Uterus (tissue), 4 donors: ENCODE measurements around the gene RETREG3. TPM values are rescaled to one million over a fixed set of nuclear protein-coding genes. Genes with fewer than 3 reads are reported as not detected.
"Not testable (repeated sequence)": the region's sequence is repeated elsewhere in the genome, so short reads cannot be mapped to it uniquely, and the experiment has no call there.

ENCODE experiments used
- DNase-seq, 2 donors: peaks; one replicate each; pipeline ENCODE4 v3.0.0-alpha.2; 2019 to 2020
- H3K27ac ChIP-seq, 2 donors: fragments of 200-600 bp; sonication (generic); 1 replicate in 1 of 2; 2 replicates in 1 of 2; pipeline ENCODE4 v1.5.1; 2016 to 2018
- H3K27me3 ChIP-seq, 2 donors: fragments of 200-600 bp; sonication (generic); one replicate each; pipeline ENCODE4 v1.5.1; 2018 to 2019; ENCODE audit warnings: control low read depth in 1 of 2
- H3K36me3 ChIP-seq, 2 donors: fragments of 200-600 bp; sonication (generic); one replicate each; pipeline ENCODE4 v1.5.1; 2019; ENCODE audit warnings: control low read depth in 1 of 2
- H3K4me1 ChIP-seq, 2 donors: fragments of 200-600 bp; sonication (generic); one replicate each; pipeline ENCODE4 v1.5.1; 2018 to 2019; ENCODE audit warnings: control low read depth in 1 of 2
- H3K4me3 ChIP-seq, 2 donors: fragments of 200-600 bp; sonication (generic); 1 replicate in 1 of 2; 2 replicates in 1 of 2; pipeline ENCODE4 v1.5.1; 2018 to 2019; ENCODE audit warnings: mild to moderate bottlenecking in 1 of 2
- H3K9me3 ChIP-seq, 2 donors: fragments of 200-600 bp; sonication (generic); one replicate each; pipeline ENCODE4 v1.5.1; 2019; ENCODE audit warnings: control low read depth in 1 of 2
- POLR2A ChIP-seq, 2 donors: fragments of 450-650 bp; IDR thresholded peaks; one replicate each; pipeline ENCODE4 v1.6.1; 2016; ENCODE audit warnings: antibody characterized with exemption in 2 of 2, mild to moderate bottlenecking in 1 of 2, moderate library complexity in 1 of 2
- intact Hi-C: fragments of 100-400 bp; cut with DNase I; formaldehyde crosslinking; loops from one replicate; pipeline ENCODE4 v1.15.1; 2023; ENCODE audit warnings: low total_unique reads
- total RNA-seq, 4 donors: library from RNA; depleted of rRNA in 3 of 4; stranded (reverse); fragments of >200 nt in 3 of 4; gene quantifications; one replicate each; pipeline versions ENCODE4 v1.1.0 to v1.2.4, GENCODE V29; 2014 to 2023
- TF ChIP-seq, protein P1 (sequence below), 4 experiments: fragments of 200-600 bp in 2 of 4; fragments of 450-650 bp in 2 of 4; sonication (generic) in 2 of 4; IDR thresholded peaks; one replicate each; pipeline ENCODE4 v1.5.1; 2016 to 2019; ENCODE audit warnings: antibody characterized with exemption in 4 of 4, mild to moderate bottlenecking in 2 of 4, moderate library complexity in 1 of 4
- donor health status: DM: yes; HTN: yes; CAD: no.

The RETREG3 gene
- total RNA-seq, 4 donors from 2014 or later: 12.6 to 72.7 (median 46.3) TPM

DNA sequence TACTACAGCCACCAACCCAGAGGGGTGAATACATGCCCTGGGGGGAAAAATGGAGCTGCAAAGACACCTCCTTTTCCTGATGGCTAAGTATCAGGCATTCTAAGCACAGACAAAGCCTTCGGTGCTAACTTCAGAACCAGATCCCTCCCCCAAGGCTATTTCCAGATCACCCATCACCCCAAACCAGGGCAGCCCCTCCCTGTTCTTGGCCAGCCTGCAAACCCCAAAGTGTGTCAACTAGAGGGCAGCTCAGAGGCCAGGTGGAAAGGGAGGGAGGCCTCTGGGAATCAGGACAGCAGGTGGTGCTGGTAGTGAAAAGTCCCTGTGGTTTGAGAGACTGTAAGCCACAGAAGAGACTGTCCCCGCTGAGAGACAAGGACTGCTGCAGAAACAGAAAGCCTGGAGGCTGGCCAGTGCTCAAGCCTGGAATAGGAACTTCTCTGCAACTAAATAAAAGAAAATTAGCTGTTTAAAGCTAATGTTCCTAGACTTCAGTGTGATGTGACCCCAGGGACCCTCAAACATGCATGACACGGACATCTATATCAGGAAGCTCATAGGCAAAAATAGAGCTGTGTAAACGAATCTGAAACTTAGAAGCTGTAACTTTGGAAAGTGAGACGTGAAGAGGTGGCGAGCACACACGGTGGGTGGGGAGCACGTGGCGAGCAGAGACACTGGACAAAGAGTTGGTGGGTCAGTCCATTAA, 9.4 kb upstream of the RETREG3 start:
- Histone ChIP-seq H3K27me3 (no peaks in the 10 kb centered on the region), H3K4me1 (no peaks in the 10 kb centered on the region), H3K27ac (no peak overlapping the region), H3K4me3 (no peak overlapping the region), H3K9me3 (no peaks in the 10 kb centered on the region), H3K36me3 (no peaks in the 10 kb centered on the region)
- DNase-seq: peak in 1 of 2 donors; percentile 18
- intact Hi-C loops: no loop called here
- TF ChIP-seq POLR2A (IDR thresholded peaks at IDR 0.05): no peak
- TF ChIP-seq, protein P1, sequence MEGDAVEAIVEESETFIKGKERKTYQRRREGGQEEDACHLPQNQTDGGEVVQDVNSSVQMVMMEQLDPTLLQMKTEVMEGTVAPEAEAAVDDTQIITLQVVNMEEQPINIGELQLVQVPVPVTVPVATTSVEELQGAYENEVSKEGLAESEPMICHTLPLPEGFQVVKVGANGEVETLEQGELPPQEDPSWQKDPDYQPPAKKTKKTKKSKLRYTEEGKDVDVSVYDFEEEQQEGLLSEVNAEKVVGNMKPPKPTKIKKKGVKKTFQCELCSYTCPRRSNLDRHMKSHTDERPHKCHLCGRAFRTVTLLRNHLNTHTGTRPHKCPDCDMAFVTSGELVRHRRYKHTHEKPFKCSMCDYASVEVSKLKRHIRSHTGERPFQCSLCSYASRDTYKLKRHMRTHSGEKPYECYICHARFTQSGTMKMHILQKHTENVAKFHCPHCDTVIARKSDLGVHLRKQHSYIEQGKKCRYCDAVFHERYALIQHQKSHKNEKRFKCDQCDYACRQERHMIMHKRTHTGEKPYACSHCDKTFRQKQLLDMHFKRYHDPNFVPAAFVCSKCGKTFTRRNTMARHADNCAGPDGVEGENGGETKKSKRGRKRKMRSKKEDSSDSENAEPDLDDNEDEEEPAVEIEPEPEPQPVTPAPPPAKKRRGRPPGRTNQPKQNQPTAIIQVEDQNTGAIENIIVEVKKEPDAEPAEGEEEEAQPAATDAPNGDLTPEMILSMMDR (IDR thresholded peaks at IDR 0.05): peak in 1 of 4 experiments; percentile 25

DNA sequence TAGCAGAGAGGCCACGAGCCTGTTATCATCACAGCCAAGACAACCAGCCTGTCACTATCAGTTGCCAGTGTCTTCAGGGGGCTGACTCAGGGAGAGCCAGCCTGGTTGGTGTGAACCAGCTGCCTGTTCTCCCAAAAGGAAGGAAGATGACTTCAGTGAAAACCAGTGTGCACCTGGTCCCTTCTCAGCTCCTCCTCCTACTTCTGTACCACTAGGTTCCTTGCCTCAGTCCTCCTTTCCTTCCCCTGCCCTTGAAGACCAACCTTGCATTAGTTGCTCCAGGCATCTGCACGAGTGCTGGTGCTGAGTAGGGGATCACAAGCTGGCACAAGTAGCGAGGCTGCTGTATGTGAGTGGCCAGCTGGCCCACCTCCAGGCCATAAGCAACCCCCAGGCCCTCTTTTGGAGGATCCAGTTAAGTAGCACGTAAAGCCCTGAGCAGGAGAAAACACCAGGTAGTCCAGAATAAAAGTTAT, 8.8 kb upstream of the RETREG3 start:
- no peaks in the 10 kb centered on the region for H3K9me3 ChIP-seq
- TF ChIP-seq POLR2A (IDR thresholded peaks at IDR 0.05): no peak
- TF ChIP-seq, protein P1 (IDR thresholded peaks at IDR 0.05): no peak
- no peaks in the 10 kb centered on the region for H3K4me1 ChIP-seq
- no peaks in the 10 kb centered on the region for H3K27me3 ChIP-seq
- no peak for DNase-seq
- no peak overlapping the region for H3K27ac ChIP-seq
- H3K36me3 ChIP-seq: no peaks in the 10 kb centered on the region
- intact Hi-C loops: no loop called here
- H3K4me3 ChIP-seq: no peak overlapping the region

DNA sequence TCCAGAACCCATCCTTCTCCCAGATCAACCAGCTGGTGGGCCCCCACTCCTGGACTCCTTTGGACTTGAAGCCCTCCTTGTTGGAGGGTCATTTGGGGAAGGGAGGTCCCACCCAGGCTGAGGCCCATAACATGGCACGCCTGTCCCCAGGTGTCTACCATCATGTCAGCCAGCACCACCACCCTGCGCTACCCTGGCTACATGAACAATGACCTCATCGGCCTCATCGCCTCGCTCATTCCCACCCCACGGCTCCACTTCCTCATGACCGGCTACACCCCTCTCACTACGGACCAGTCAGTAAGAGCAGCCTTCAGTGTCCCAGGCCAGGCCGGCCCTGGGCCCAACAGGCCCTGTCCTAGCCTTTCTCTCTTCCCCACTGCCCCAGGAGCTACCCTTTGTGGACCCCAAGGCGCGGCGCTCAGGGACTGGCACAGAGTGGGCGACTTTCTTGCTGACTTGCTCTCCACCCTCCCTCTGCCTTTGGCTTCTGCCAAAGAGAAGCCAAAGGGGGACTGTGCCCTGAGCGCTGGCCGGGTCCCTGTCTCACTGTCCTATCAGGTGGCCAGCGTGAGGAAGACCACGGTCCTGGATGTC, 4.6 kb upstream of the RETREG3 start:
- DNase-seq: no peak
- no peaks in the 10 kb centered on the region for H3K27me3 ChIP-seq
- H3K4me1 ChIP-seq: no peaks in the 10 kb centered on the region
- intact Hi-C loops: no loop called here
- no peaks in the 10 kb centered on the region for H3K36me3 ChIP-seq
- no peaks in the 10 kb centered on the region for H3K9me3 ChIP-seq
- no peak overlapping the region for H3K4me3 ChIP-seq
- TF ChIP-seq, protein P1 (IDR thresholded peaks at IDR 0.05): no peak
- TF ChIP-seq POLR2A (IDR thresholded peaks at IDR 0.05): no peak
- H3K27ac ChIP-seq: no peak overlapping the region

DNA sequence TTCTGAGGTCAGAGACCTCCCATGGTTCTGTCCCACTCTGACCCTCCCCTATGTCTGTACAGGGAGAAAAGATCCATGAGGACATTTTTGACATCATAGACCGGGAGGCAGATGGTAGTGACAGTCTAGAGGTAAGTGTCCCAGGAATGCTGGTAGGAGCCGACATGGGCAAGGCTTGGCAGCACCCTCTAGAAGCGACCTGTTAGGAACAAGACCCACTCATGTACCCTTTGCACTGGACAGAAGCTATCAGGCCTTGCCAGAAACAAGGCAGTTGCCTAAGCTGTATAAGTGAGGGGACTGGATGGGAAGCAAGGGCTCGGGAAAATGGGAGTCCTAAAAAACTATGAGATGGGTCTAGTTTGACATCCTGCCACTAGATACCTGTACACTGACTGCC, 2.8 kb upstream of the RETREG3 start:
- Histone ChIP-seq H3K27ac (no peak overlapping the region), H3K27me3 (no peaks in the 10 kb centered on the region), H3K4me3 (no peak overlapping the region), H3K36me3 (no peaks in the 10 kb centered on the region), H3K4me1 (peaks cover 0 to 3% of the 10 kb centered on the region in 2 donors), H3K9me3 (no peaks in the 10 kb centered on the region)
- no peak for TF ChIP-seq POLR2A (IDR thresholded peaks at IDR 0.05)
- TF ChIP-seq, protein P1 (IDR thresholded peaks at IDR 0.05): no peak
- DNase-seq: no peak
- intact Hi-C loops: no loop called here

DNA sequence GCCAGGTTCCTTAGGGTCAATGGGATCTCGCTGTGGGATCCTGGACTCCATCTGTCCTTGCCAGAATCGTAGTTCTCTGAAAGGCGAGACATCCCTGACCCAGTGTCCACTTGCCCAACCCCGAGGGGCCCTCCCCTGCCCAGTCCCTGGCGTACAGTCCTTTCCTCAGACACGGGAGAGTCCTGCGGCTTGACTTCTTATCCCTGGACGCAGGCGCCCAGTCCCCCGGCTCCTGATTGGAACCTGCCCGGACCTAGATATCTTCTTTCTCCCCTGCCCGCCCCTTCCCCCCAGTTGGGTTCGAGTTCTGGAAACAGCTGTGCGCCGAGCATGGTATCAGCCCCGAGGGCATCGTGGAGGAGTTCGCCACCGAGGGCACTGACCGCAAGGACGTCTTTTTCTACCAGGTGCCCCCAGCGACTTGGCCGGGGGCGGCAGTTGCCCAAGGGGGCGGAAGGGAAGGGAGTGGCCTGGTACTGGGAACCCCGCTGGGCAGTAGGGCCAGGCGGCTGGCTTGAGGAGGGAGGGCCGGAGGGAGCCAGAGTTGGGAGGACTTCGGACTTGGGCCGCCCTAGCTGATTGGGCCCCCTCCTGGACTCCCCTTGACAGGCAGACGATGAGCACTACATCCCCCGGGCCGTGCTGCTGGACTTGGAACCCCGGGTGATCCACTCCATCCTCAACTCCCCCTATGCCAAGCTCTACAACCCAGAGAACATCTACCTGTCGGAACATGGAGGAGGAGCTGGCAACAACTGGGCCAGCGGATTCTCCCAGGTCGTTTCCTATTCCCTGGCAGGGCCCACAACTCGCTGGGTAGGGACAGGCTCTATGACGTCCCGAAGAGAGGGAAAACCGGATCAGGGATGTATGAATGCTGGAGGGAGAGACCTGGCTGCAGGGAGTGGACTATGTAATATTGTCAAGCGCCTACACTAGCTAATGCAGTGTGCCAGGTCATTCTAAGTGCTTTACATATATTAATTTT, 934 bp upstream of the RETREG3 start:
- peak overlapping the region; percentile 65 to 77 for H3K27ac ChIP-seq
- H3K4me3 ChIP-seq: peak overlapping the region; percentile 89 to 97
- H3K27me3 ChIP-seq, intact Hi-C loops, H3K9me3 ChIP-seq, DNase-seq, H3K4me1 ChIP-seq, H3K36me3 ChIP-seq: not testable (repeated sequence)
